ENCODE results near the gene LRRC26. TPM values are rescaled to one million over a fixed set of nuclear protein-coding genes. Genes with fewer than 3 reads are reported as not detected.

LRRC26 gene
- total RNA-seq, 2 experiments from 2014 or later = not detected

DNA sequence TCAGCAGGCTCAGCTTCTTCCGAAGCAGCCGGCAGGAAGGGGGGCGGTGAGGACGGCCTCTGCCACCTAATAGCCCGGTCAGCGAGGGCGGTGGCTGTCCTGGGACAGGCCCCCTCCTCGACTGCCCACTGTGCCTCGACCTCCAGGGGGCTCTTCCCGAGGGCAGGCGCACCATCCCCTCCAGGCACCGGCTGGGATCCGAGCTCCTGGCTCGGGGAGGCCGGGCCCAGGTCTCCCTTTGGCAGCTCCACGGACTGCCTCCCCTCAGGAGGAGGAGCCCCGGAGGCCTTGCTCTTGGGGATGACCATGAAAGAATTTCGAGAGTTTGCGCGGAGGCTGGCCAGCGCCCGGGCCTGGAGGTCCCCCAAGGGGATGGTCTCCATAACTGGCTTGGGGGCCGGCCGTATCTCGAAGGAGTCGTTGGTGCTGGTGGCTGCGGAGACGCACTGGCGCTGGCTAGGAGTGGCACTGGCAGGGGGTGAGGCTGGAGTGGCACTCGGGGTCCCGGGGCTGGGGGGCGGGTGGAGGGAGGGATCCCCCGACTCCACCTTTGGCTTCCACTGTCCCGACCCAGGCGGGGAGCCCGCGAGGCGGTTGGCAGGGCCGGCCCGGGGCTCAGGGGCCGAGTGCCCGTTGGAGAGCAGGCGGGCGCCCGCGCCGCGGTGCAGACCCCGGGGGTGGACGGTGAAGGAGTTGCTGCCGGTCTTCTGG lies 29.7 kb upstream of the LRRC26 start:
- no peak for DNase-seq
- intact Hi-C loops (cut with micrococcal nuclease) = no loop called here
- CTCF ChIA-PET = interaction anchor here (1.6 kb wide), 1 partner anchor 23 kb away, joined by 4 read pairs; no protein-coding TSS in a partner anchor
- ATAC-seq = no peak
- POLR2A ChIA-PET = interaction anchor here (1.1 to 2.0 kb wide), 2 partner anchors 11 to 19 kb away, joined by 4 to 9 read pairs; partner anchors contain the start of genes ANAPC2 and SSNA1
- H3K4me3 Mint-ChIP-seq = peak overlapping the region; percentile 70
- no peaks in the 10 kb centered on the region for H3K36me3 Mint-ChIP-seq (ENCODE audit: low read depth)
- H3K27ac Mint-ChIP-seq = peak overlapping the region; percentile 20
- TF ChIP-seq, protein P1, sequence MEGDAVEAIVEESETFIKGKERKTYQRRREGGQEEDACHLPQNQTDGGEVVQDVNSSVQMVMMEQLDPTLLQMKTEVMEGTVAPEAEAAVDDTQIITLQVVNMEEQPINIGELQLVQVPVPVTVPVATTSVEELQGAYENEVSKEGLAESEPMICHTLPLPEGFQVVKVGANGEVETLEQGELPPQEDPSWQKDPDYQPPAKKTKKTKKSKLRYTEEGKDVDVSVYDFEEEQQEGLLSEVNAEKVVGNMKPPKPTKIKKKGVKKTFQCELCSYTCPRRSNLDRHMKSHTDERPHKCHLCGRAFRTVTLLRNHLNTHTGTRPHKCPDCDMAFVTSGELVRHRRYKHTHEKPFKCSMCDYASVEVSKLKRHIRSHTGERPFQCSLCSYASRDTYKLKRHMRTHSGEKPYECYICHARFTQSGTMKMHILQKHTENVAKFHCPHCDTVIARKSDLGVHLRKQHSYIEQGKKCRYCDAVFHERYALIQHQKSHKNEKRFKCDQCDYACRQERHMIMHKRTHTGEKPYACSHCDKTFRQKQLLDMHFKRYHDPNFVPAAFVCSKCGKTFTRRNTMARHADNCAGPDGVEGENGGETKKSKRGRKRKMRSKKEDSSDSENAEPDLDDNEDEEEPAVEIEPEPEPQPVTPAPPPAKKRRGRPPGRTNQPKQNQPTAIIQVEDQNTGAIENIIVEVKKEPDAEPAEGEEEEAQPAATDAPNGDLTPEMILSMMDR (IDR thresholded peaks at IDR 0.05) = peak; percentile 17
- no peaks in the 10 kb centered on the region for H3K9me3 Mint-ChIP-seq
- no peaks in the 10 kb centered on the region for H3K27me3 Mint-ChIP-seq
- H3K4me1 Mint-ChIP-seq (ENCODE audit: low read depth) = peaks cover 22% of the 10 kb centered on the region

DNA sequence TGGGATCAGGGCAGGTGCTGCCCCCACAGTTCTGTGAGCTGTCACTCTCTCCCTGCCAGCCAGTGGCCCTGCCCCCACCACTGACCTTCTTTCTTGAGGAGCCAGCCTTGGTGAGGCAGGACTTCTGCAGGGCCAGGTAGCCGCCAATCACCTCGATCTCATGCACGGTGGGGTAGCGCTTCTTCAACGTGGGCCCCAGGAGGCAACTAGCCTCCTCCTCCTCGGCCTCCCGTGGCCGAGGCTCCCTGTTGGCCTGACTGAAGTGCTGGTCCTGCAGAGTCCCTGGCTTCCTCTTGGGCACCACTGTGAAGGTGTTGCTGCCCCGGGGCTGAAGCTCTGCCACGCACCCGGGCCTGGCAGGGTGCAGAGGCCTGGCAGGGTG lies 29.0 kb upstream of the LRRC26 start:
- ChIA-PET CTCF (interaction anchor here (1.6 to 1.9 kb wide), 2 partner anchors 10 to 22 kb away, joined by 4 to 7 read pairs; partner anchors contain the start of gene SSNA1), POLR2A (interaction anchor here (1.1 to 2.0 kb wide), 2 partner anchors 10 to 18 kb away, joined by 4 to 9 read pairs; partner anchors contain the start of genes ANAPC2 and SSNA1)
- Mint-ChIP-seq H3K4me3 (peak overlapping the region; percentile 50), H3K27ac (no peak overlapping the region), H3K9me3 (no peaks in the 10 kb centered on the region), H3K27me3 (no peaks in the 10 kb centered on the region), H3K4me1 (ENCODE audit: low read depth) (peaks cover 17% of the 10 kb centered on the region), H3K36me3 (ENCODE audit: low read depth) (no peaks in the 10 kb centered on the region)
- ATAC-seq = no peak
- intact Hi-C loops (cut with micrococcal nuclease) = no loop called here
- no peak for DNase-seq
- TF ChIP-seq, protein P1 (IDR thresholded peaks at IDR 0.05) = no peak

DNA sequence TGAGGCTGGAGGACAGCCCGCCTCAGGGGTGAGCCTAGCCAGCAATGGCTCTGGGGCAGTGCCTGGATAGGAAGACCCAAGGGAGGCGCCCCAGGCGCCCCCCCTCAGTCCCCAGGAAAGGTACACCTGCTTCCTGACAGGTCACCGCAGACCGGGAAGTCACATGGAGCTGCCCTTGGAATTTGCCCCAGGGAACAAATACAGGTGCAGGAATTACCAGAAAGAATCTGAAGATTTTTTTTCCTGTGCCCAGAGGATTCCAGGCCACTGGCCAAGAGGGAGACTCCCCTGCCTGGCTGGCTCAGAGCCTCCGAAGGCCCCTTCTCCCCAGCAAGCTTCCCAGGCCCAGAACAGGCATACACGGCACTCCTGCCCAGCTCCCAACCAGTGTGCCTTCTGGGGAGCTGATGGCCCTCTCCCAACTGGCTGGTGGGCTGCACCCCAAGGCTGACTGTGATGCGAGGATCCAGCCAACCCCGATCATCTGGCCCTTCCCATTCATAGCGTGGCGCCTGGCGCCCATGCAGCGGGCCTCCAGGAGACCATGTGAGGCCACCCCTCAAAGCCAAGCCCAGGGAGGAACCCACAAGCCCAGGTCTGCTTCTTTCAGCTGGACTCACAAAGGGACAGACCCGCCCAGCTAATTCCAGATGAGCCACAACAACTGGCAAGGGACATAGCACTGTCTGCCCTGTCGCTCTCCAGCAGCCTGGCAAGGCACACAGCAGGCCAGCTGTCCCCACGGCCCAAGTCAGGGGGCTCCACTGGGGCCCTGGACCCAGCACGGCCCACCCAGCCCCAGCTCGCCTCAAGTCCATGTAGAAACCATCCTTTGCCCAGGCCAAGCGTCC lies 28.4 kb upstream of the LRRC26 start:
- TF ChIP-seq, protein P1 (IDR thresholded peaks at IDR 0.05) = no peak
- Mint-ChIP-seq H3K4me1 (ENCODE audit: low read depth) (peaks cover 16% of the 10 kb centered on the region), H3K27ac (no peak overlapping the region), H3K4me3 (peak overlapping the region; percentile 50), H3K9me3 (no peaks in the 10 kb centered on the region), H3K36me3 (ENCODE audit: low read depth) (no peaks in the 10 kb centered on the region), H3K27me3 (no peaks in the 10 kb centered on the region)
- CTCF ChIA-PET = interaction anchor here (1.6 to 1.9 kb wide), 2 partner anchors 9 to 22 kb away, joined by 4 to 7 read pairs; partner anchors contain the start of gene SSNA1
- ATAC-seq (no peak), DNase-seq (no peak)
- intact Hi-C loops (cut with micrococcal nuclease) = no loop called here
- POLR2A ChIA-PET = interaction anchor here (0.6 to 2.0 kb wide), 5 partner anchors 9 to 74 kb away, joined by 3 to 9 read pairs (median 4); partner anchors contain the start of genes ANAPC2 and SSNA1

DNA sequence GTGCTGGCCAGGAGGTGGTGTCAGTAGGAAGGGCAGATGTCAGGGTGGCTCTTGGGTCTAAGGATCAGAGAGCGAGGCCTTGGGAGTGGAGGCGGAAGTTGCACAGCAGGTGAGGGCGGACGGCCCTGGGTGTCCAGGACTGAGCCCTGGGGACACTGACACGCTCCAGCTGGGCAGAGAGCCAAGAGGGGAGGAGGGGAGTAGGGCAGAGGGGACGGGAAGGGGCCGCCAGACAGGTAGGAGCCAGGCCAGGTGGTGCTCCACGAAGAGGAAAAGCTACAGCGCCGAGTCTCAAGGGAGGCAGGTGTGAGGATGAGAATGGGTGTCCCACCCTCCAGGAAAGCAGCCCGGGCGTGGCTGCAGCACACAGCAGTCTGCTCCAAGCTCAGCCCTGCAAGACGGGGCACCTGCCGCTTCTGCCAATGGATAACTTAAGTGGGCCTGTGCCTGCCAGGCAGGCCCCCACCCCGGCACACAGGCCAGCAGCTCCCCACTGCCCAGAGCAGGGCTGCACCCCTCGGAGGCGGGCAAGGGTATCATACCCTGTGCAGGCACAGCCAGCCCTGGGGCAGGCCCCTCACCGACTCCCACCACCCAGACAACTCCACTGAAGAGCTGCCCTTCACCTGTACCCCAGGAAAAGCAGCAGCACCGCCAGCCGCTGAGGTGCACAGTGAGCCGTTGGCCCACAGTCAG lies 25.8 kb upstream of the LRRC26 start:
- DNase-seq = no peak
- H3K4me1 Mint-ChIP-seq (ENCODE audit: low read depth) = peaks cover 4% of the 10 kb centered on the region
- POLR2A ChIA-PET = interaction anchor here (0.8 to 1.0 kb wide), 2 partner anchors 49 to 89 kb away, joined by 3 to 4 read pairs; no protein-coding TSS in a partner anchor
- no peaks in the 10 kb centered on the region for H3K27me3 Mint-ChIP-seq
- intact Hi-C loops (cut with micrococcal nuclease) = no loop called here
- no peaks in the 10 kb centered on the region for H3K9me3 Mint-ChIP-seq
- TF ChIP-seq, protein P1 (IDR thresholded peaks at IDR 0.05) = no peak
- no peak for ATAC-seq
- CTCF ChIA-PET = no interaction called here
- peaks cover 2% of the 10 kb centered on the region for H3K36me3 Mint-ChIP-seq (ENCODE audit: low read depth)
- no peak overlapping the region for H3K27ac Mint-ChIP-seq
- no peak overlapping the region for H3K4me3 Mint-ChIP-seq

Measured in activated CD8-positive, alpha-beta T cell treated with anti-CD3 and anti-CD28 coated beads for 36 hours (primary cell).